ENCODE measurements around the gene PRR13.

PRR13 gene

GRCh38 chr12:53465679-53466078, 24.1 kb downstream of the PRR13 start:
- no peak for TF ChIP-seq CTCF (IDR thresholded peaks at IDR 0.05)
- Mint-ChIP-seq H3K36me3 (ENCODE audit: low read depth) (peaks cover 75% of the 10 kb centered on the region), H3K9me3 (no peaks in the 10 kb centered on the region), H3K4me1 (peaks cover 31% of the 10 kb centered on the region), H3K4me3 (no peak overlapping the region), H3K27me3 (ENCODE audit: low read depth, poor library complexity) (no peaks in the 10 kb centered on the region), H3K27ac (peak overlapping the region; percentile 91)
- no peak for DNase-seq

DNA sequence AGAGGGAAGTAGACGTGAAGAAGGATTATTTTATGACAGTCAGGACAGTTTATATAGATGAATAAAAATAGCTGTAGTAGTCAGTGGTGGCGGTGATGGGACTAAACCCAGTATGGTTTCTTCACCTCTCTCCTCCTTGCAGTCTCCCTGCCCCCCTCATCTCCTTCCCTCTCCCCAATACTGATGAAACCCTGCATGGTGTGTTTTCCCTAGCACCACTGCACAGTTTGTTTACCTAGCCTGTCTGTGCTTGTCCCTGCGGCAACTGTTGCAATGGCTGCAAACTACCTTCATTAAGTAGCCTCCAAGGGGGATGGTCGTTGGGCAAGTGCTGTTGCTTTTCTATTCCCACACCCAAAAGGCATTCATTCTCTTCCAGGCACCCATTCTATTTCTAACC, 25.1 kb downstream of the PRR13 start:
- H3K27ac Mint-ChIP-seq = peak overlapping the region; percentile 95
- H3K4me3 Mint-ChIP-seq = no peak overlapping the region
- peaks cover 30% of the 10 kb centered on the region for H3K4me1 Mint-ChIP-seq
- no peaks in the 10 kb centered on the region for H3K9me3 Mint-ChIP-seq
- DNase-seq = no peak
- TF ChIP-seq CTCF (IDR thresholded peaks at IDR 0.05) = no peak
- H3K27me3 Mint-ChIP-seq (ENCODE audit: low read depth, poor library complexity) = no peaks in the 10 kb centered on the region
- H3K36me3 Mint-ChIP-seq (ENCODE audit: low read depth) = peaks cover 74% of the 10 kb centered on the region

GRCh38 chr12:53467082-53467481, 25.5 kb downstream of the PRR13 start:
- DNase-seq = no peak
- H3K4me3 Mint-ChIP-seq = no peak overlapping the region
- TF ChIP-seq CTCF (IDR thresholded peaks at IDR 0.05) = no peak
- no peaks in the 10 kb centered on the region for H3K9me3 Mint-ChIP-seq
- H3K27me3 Mint-ChIP-seq (ENCODE audit: low read depth, poor library complexity) = no peaks in the 10 kb centered on the region
- peaks cover 74% of the 10 kb centered on the region for H3K36me3 Mint-ChIP-seq (ENCODE audit: low read depth)
- H3K27ac Mint-ChIP-seq = peak overlapping the region; percentile 95
- H3K4me1 Mint-ChIP-seq = peaks cover 33% of the 10 kb centered on the region

- Mint-ChIP-seq H3K27me3 (ENCODE audit: low read depth, poor library complexity) (no peaks in the 10 kb centered on the region), H3K36me3 (ENCODE audit: low read depth) (peaks cover 73% of the 10 kb centered on the region)
Observed at GRCh38 chr12:53467880-53468279, 26.3 kb downstream of the PRR13 start.

GRCh38 chr12:53468282-53468681, 26.7 kb downstream of the PRR13 start:
- Mint-ChIP-seq H3K36me3 (ENCODE audit: low read depth) (peaks cover 71% of the 10 kb centered on the region), H3K4me1 (peaks cover 36% of the 10 kb centered on the region), H3K9me3 (no peaks in the 10 kb centered on the region), H3K27ac (peak overlapping the region; percentile 87), H3K4me3 (no peak overlapping the region), H3K27me3 (ENCODE audit: low read depth, poor library complexity) (no peaks in the 10 kb centered on the region)
- DNase-seq = no peak
- TF ChIP-seq CTCF (IDR thresholded peaks at IDR 0.05) = no peak

More at GRCh38 chr12:53467880-53468279, 26.3 kb downstream of the PRR13 start:
- Mint-ChIP-seq H3K4me3 (no peak overlapping the region), H3K4me1 (peaks cover 36% of the 10 kb centered on the region), H3K27ac (peak overlapping the region; percentile 23), H3K9me3 (no peaks in the 10 kb centered on the region)
- TF ChIP-seq CTCF (IDR thresholded peaks at IDR 0.05) = no peak
- no peak for DNase-seq

DNA sequence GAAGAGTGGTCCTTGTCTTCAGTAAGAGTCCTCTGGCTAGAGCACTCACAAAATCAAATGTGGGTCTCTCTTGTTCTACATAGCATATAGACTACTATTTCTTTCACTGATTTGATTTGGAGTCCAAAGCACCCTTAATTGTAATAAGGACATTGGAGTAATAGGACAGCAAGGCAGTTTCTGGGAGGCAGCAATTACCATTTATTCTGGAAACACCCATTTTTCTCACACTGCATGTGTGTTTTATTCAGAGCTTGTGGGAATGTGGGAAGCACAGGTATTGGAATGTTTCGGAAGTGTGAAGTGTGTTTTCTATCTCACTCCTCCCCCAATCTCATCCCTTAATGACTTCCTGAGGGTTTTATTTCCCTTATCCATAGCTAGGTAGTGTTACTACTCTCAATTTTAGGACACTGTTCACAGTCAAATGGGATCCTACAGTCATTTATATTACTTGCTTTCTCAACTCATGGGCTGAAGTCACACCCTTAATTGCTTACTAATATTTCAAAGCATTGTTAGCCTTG, 30.6 kb downstream of the PRR13 start:
- no peak for TF ChIP-seq CTCF (IDR thresholded peaks at IDR 0.05)
- Mint-ChIP-seq H3K27ac (peak overlapping the region; percentile 77), H3K27me3 (ENCODE audit: low read depth, poor library complexity) (no peaks in the 10 kb centered on the region), H3K9me3 (no peaks in the 10 kb centered on the region), H3K4me1 (peaks cover 49% of the 10 kb centered on the region), H3K4me3 (no peak overlapping the region), H3K36me3 (ENCODE audit: low read depth) (peaks cover 81% of the 10 kb centered on the region)
- DNase-seq = no peak
